Small intestine (tissue), 7 donors: ENCODE measurements around the gene XPO6. TPM values are rescaled to one million over a fixed set of nuclear protein-coding genes. Genes with fewer than 3 reads are reported as not detected.

ENCODE experiments used
- DNase-seq, 2 donors: peaks; one replicate each; pipeline versions ENCODE4 v3.0.0 to v3.0.0-alpha.2; 2013
- FAIRE-seq: peaks from 2 replicates; lab custom pipeline; 2012; peaks lifted over from hg19 to GRCh38; lab: Jason Lieb, UNC
- H3K27ac ChIP-seq, 3 donors: one replicate each; pipeline ENCODE4 v1.5.1; 2013; ENCODE audit warnings: low read length in 2 of 3, mild to moderate bottlenecking in 2 of 3, control low read depth in 1 of 3, inconsistent platforms in 1 of 3, low read depth in 1 of 3, moderate library complexity in 1 of 3
- H3K27me3 ChIP-seq, 3 donors: one replicate each; pipeline ENCODE4 v1.6.1; 2013; ENCODE audit warnings: low read length in 3 of 3, inconsistent platforms in 1 of 3; ENCODE audit not compliant: control insufficient read depth in 3 of 3, insufficient read depth in 3 of 3
- H3K36me3 ChIP-seq, 3 donors: one replicate each; pipeline ENCODE4 v1.6.1; 2013; ENCODE audit warnings: low read length in 3 of 3, inconsistent platforms in 1 of 3, low read depth in 1 of 3, mild to moderate bottlenecking in 1 of 3, moderate library complexity in 1 of 3; ENCODE audit not compliant: control insufficient read depth in 3 of 3, insufficient read depth in 2 of 3
- H3K4me1 ChIP-seq, 3 donors: one replicate each; pipeline ENCODE4 v1.6.1; 2013; ENCODE audit warnings: low read length in 2 of 3, inconsistent platforms in 1 of 3, low read depth in 1 of 3, mild to moderate bottlenecking in 1 of 3, moderate library complexity in 1 of 3; ENCODE audit not compliant: control insufficient read depth in 3 of 3, insufficient read depth in 2 of 3
- H3K4me3 ChIP-seq, 3 donors: one replicate each; pipeline ENCODE4 v1.5.1; 2013; ENCODE audit warnings: low read length in 3 of 3, control low read depth in 1 of 3, inconsistent platforms in 1 of 3, low read depth in 1 of 3, mild to moderate bottlenecking in 1 of 3, moderate library complexity in 1 of 3
- H3K9me3 ChIP-seq, 2 donors: one replicate each; pipeline ENCODE4 v1.6.1; 2013; ENCODE audit warnings: low read depth in 1 of 2, low read length in 1 of 2; ENCODE audit not compliant: control insufficient read depth in 2 of 2, insufficient read depth in 1 of 2
- WGBS, 3 donors: extraction: QIAGEN DNeasy Blood & Tissue Kit; methylation state at CpG; one replicate each; pipeline ENCODE4 v1.1.7; 2013; 5-methylcytosine and 5-hydroxymethylcytosine counted together
- polyA plus RNA-seq, 4 donors: library from polyadenylated mRNA; stranded (reverse) in 3 of 4; unstranded in 1 of 4; fragments of 200-250 nt in 3 of 4; fragments of 120-200 nt in 1 of 4; gene quantifications; one replicate each; pipeline versions ENCODE4 v1.2.1 to v1.2.3, GENCODE V29; 2013
- donor health status: healthy with polysubstance abuse.
- donor health status: control.
- donor health status: control.
- donor health status: Bipolar disorder and iron deficiency.
- donor health status: healthy.

XPO6 gene
- polyA plus RNA-seq, 4 donors = 51.1 to 78.1 (median 56.7) TPM

DNA sequence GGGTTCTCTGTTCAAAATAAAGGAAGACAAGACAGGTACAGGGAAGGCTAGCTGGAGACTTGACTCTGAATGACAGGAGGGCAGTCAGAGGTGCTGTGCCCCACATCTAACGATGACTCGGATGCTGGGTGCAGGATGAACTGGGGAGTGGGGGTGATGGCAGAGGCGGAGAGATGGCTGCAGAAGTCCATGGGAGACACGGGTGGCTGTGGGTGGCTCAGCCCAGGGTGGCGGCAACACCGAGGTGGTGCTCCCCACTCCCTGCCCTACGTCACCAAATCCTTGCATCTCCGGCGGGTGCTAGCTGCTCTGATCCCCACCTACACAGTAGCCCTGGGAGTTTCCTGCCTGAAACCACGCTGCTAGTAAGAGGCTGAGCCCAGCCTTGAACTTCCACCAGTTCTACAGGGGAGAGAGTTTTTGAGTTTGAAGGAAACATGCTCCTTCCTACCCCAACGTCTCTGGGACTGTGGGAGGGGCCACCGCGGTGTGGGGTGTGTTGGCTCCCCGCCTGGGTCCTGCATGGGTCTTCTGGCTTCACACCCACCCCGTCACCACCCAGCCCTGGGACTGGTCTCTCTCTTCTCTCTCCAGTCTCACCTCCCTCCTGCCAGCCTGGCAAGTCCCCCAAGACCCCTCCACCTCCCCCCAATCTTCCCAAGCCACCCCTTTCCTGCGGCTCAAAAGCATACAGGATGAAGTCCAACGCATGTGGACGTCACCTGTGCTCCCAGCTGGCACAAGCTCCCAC lies 152.8 kb downstream of the XPO6 start:
- 49 to 67% (median 64%) methylated on average over 18 of the region's 18 CpGs for WGBS, 3 donors
- DNase-seq (no peak), FAIRE-seq (no peak)
- H3K36me3 ChIP-seq = no peaks in the 10 kb centered on the region
- H3K9me3 ChIP-seq = no peaks in the 10 kb centered on the region
- H3K4me3 ChIP-seq = no peak overlapping the region
- no peaks in the 10 kb centered on the region for H3K4me1 ChIP-seq
- no peak overlapping the region for H3K27ac ChIP-seq
- H3K27me3 ChIP-seq = peaks cover 5 to 29% (median 13%) of the 10 kb centered on the region in 3 donors

GRCh38 chr16:28057949-28058348 lies 153.8 kb downstream of the XPO6 start:
- no peak for FAIRE-seq
- Histone ChIP-seq H3K4me3 (no peak overlapping the region), H3K27me3 (peaks cover 2 to 26% (median 3%) of the 10 kb centered on the region in 3 donors), H3K4me1 (no peaks in the 10 kb centered on the region), H3K36me3 (no peaks in the 10 kb centered on the region), H3K9me3 (no peaks in the 10 kb centered on the region), H3K27ac (no peak overlapping the region)
- no peak for DNase-seq
- 67 to 79% (median 75%) methylated on average over 7 to 8 of the region's 8 CpGs for WGBS, 3 donors

GRCh38 chr16:28053461-28053860 lies 158.3 kb downstream of the XPO6 start:
- FAIRE-seq (no peak), DNase-seq (no peak)
- Histone ChIP-seq H3K9me3 (no peaks in the 10 kb centered on the region), H3K36me3 (no peaks in the 10 kb centered on the region), H3K27me3 (peaks cover 0 to 2% (median 0%) of the 10 kb centered on the region in 3 donors), H3K4me3 (no peak overlapping the region), H3K27ac (no peak overlapping the region), H3K4me1 (no peaks in the 10 kb centered on the region)
- WGBS, 3 donors = 28 to 42% (median 30%) methylated on average over 11 to 15 of the region's 15 CpGs

- DNase-seq = no peak
Observed at GRCh38 chr16:28052274-28053128, 159.3 kb downstream of the XPO6 start.

DNA sequence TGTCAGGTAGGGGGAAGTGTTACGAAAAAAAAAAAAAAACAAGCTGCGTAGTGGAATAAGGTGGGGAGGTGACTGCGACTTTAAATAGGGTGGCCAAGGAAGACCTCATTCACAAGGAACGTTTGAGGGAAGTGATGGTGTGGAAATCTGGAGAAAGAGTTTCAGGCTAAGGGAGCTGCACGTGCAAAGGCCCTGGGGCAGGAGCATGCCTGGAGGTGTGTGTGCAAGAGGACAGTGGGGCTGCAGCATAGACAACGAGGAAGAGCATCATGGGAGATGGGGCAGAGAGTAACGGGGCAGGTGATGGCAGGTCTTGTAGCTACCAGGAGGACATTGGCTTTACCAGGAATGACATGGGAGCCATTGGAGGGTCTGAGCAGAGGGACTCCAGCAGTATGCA lies 160.3 kb downstream of the XPO6 start:
- H3K9me3 ChIP-seq = no peaks in the 10 kb centered on the region
- H3K27ac ChIP-seq = no peak overlapping the region
- no peak overlapping the region for H3K4me3 ChIP-seq
- no peak for FAIRE-seq
- no peak for DNase-seq
- peaks cover 0 to 2% (median 0%) of the 10 kb centered on the region in 3 donors for H3K27me3 ChIP-seq
- no peaks in the 10 kb centered on the region for H3K36me3 ChIP-seq
- WGBS, 3 donors = 75 to 82% (median 78%) methylated on average over 7 of the region's 7 CpGs
- no peaks in the 10 kb centered on the region for H3K4me1 ChIP-seq

More at GRCh38 chr16:28052274-28053128, 159.3 kb downstream of the XPO6 start:
- no peaks in the 10 kb centered on the region for H3K9me3 ChIP-seq
- no peaks in the 10 kb centered on the region for H3K4me1 ChIP-seq
- no peak overlapping the region for H3K4me3 ChIP-seq
- no peak for FAIRE-seq
- no peak overlapping the region for H3K27ac ChIP-seq
- WGBS, 3 donors = 68 to 80% (median 69%) methylated on average over 8 of the region's 8 CpGs
- peaks cover 0 to 2% (median 0%) of the 10 kb centered on the region in 3 donors for H3K27me3 ChIP-seq
- H3K36me3 ChIP-seq = no peaks in the 10 kb centered on the region

Other genes starting within 250 kb of the XPO6 start
- under 1 TPM in 2 of 4 donors, not detected in 2; 0.09 to 0.22 TPM for gene GSG1L, start 148.3 kb downstream of the XPO6 start, polyA plus RNA-seq
- 1 to 10 TPM in 2 of 4 donors, under 1 TPM in 2; under 0.01 to 1.8 (median 0.71) TPM for gene SBK1, start 80.6 kb upstream of the XPO6 start, polyA plus RNA-seq
- 1 to 10 TPM in 1 of 4 donors, under 1 TPM in 2, not detected in 1; 0.24 to 2.8 (median 0.54) TPM for gene NPIPB6, start 151.5 kb upstream of the XPO6 start, polyA plus RNA-seq
- 10 to 100 TPM; 67.3 to 78.1 (median 74.2) TPM for gene EIF3CL, start 191.9 kb upstream of the XPO6 start, polyA plus RNA-seq